Gastrocnemius medialis (tissue), 4 donors: ENCODE data around the gene HS6ST2.

Experiments used
- CTCF ChIP-seq, 5 experiments: fragments of 450-650 bp in 3 of 5; fragments of 200-600 bp in 2 of 5; sonication (generic) in 2 of 5; IDR thresholded peaks in 4 of 5; conservative IDR thresholded peaks in 1 of 5; 1 replicate in 4 of 5; 2 replicates in 1 of 5; pipeline ENCODE4 v1.5.1; 2016 to 2019; ENCODE audit warnings: antibody characterized with exemption in 5 of 5, mild to moderate bottlenecking in 3 of 5, moderate library complexity in 3 of 5
- POLR2A ChIP-seq, 2 donors: fragments of 450-650 bp; IDR thresholded peaks; one replicate each; pipeline ENCODE4 v1.6.1; 2017; ENCODE audit warnings: antibody characterized with exemption in 2 of 2, mild to moderate bottlenecking in 2 of 2, moderate library complexity in 2 of 2

- no peak for TF ChIP-seq CTCF (IDR thresholded peaks at IDR 0.05 in 4 of 5, conservative IDR thresholded peaks at IDR 0.05 in 1 of 5)
- TF ChIP-seq POLR2A (IDR thresholded peaks at IDR 0.05): no peak
Observed at GRCh38 chrX:132953354-132953753, 5.1 kb downstream of the HS6ST2 start.
